GM12878 (cell line): ENCODE results near the gene OR13J1. TPM values are rescaled to one million over a fixed set of nuclear protein-coding genes. Genes with fewer than 3 reads are reported as not detected.
A peak's percentile ranks its signal among the peaks of the same experiment; 100 is the strongest.

ENCODE experiments used
- ATF3 ChIP-seq: IDR thresholded peaks from 2 replicates; pipeline ENCODE4 v1.6.1; 2011; ENCODE audit warnings: low read depth, mild to moderate bottlenecking, low read length, moderate library complexity, borderline replicate concordance; ENCODE audit errors: extremely low read depth
- CBX5 ChIP-seq: sonication (generic); IDR thresholded peaks from 2 replicates; pipeline ENCODE4 v1.6.1; 2016; ENCODE audit warnings: low read depth, moderate library complexity, mild to moderate bottlenecking, inconsistent platforms
- CHD1 ChIP-seq: IDR thresholded peaks from 2 replicates; pipeline ENCODE4 v1.6.1; 2012; ENCODE audit warnings: low read depth, low read length, improper control_type of control experiment
- CREB1 ChIP-seq: IDR thresholded peaks from 2 replicates; pipeline ENCODE4 v1.6.1; 2012; ENCODE audit warnings: low read depth, mild to moderate bottlenecking, inconsistent platforms
- CTCF ChIP-seq, 3 experiments: IDR thresholded peaks in 2 of 3; conservative IDR thresholded peaks in 1 of 3; 2 replicates each; pipeline ENCODE4 v1.5.1; 2011; ENCODE audit warnings: low read depth in 3 of 3, low read length in 3 of 3, mild to moderate bottlenecking in 3 of 3, control low read depth in 2 of 3, moderate library complexity in 2 of 3, inconsistent platforms in 1 of 3, mixed read lengths in 1 of 3; ENCODE audit not compliant: control insufficient read depth in 2 of 3, insufficient read depth in 1 of 3; ENCODE audit errors: extremely low read depth in 1 of 3
- ETV6 ChIP-seq, 2 experiments: fragments of 450-650 bp in 1 of 2; IDR thresholded peaks in 1 of 2; conservative IDR thresholded peaks in 1 of 2; 2 replicates each; pipeline ENCODE4 v1.6.1; 2014; ENCODE audit warnings: antibody characterized with exemption in 1 of 2, borderline replicate concordance in 1 of 2, low read depth in 1 of 2, mild to moderate bottlenecking in 1 of 2, moderate library complexity in 1 of 2
- EZH2 ChIP-seq: IDR thresholded peaks from 2 replicates; pipeline ENCODE4 v1.6.1; 2012; ENCODE audit warnings: low read depth, mild to moderate bottlenecking, control low read depth, inconsistent platforms, low read length, borderline replicate concordance; ENCODE audit not compliant: control insufficient read depth
- GABPA ChIP-seq: IDR thresholded peaks from 2 replicates; pipeline ENCODE4 v1.6.1; 2014; ENCODE audit warnings: antibody characterized with exemption, low read depth, mild to moderate bottlenecking, inconsistent platforms
- HDAC6 ChIP-seq: fragments of 200-600 bp; sonication (generic); IDR thresholded peaks from one replicate; pipeline ENCODE4 v1.8.0; 2017; ENCODE audit warnings: antibody characterized with exemption; ENCODE audit not compliant: unreplicated experiment
- HSF1 ChIP-seq: fragments of 150-350 bp; IDR thresholded peaks from 2 replicates; pipeline ENCODE4 v1.6.1; 2014; ENCODE audit warnings: mild to moderate bottlenecking, low read depth, low read length
- IKZF1 ChIP-seq: fragments of 450-650 bp; conservative IDR thresholded peaks from 2 replicates; pipeline ENCODE4 v1.6.1; 2017; ENCODE audit warnings: antibody characterized with exemption, mild to moderate bottlenecking
- KAT2A ChIP-seq: conservative IDR thresholded peaks from 2 replicates; pipeline ENCODE4 v1.6.1; 2011; ENCODE audit warnings: low read depth, low read length; ENCODE audit not compliant: control insufficient read depth
- NFYB ChIP-seq: IDR thresholded peaks from 2 replicates; pipeline ENCODE4 v1.6.1; 2011; ENCODE audit warnings: low read depth, mild to moderate bottlenecking, low read length, improper control_type of control experiment, moderate library complexity; ENCODE audit not compliant: insufficient read depth
- NR2C1 ChIP-seq: fragments of 450-650 bp; IDR thresholded peaks from 2 replicates; pipeline ENCODE4 v1.6.1; 2017; ENCODE audit warnings: antibody characterized with exemption, mild to moderate bottlenecking, moderate library complexity
- RFX5 ChIP-seq: IDR thresholded peaks from 2 replicates; pipeline ENCODE4 v1.6.1; 2011; ENCODE audit warnings: low read depth, low read length, improper control_type of control experiment
- SMARCA5 ChIP-seq: fragments of 450-650 bp; IDR thresholded peaks from 2 replicates; pipeline ENCODE4 v1.6.1; 2017; ENCODE audit warnings: mild to moderate bottlenecking
- SUZ12 ChIP-seq: fragments of 200-600 bp; sonication (generic); IDR thresholded peaks from one replicate; pipeline ENCODE4 v1.6.1; 2018; ENCODE audit warnings: antibody characterized with exemption, mild to moderate bottlenecking; ENCODE audit not compliant: unreplicated experiment
- YY1 ChIP-seq: IDR thresholded peaks from 2 replicates; pipeline ENCODE4 v1.6.1; 2011; ENCODE audit warnings: low read depth, mild to moderate bottlenecking, low read length
- ZBTB33 ChIP-seq: fragments of 450-650 bp; IDR thresholded peaks from 2 replicates; pipeline ENCODE4 v1.6.1; 2017; ENCODE audit warnings: mild to moderate bottlenecking
- ZNF687 ChIP-seq: fragments of 450-650 bp; IDR thresholded peaks from 2 replicates; pipeline ENCODE4 v1.6.1; 2017; ENCODE audit warnings: mild to moderate bottlenecking, moderate library complexity
- polyA plus RNA-seq, 11 experiments: library from polyadenylated mRNA; depleted of rRNA in 4 of 11; unstranded in 6 of 11; stranded (reverse) in 5 of 11; fragments of >200 nt; fragmentation: Nextera tagmentation in 4 of 11; fragmentation: Illumina TruSeq in 1 of 11; extraction: Ambion mirVana in 4 of 11; extraction: Trizol in 1 of 11; gene quantifications; 1 replicate in 1 of 11; 2 replicates in 10 of 11; pipeline versions ENCODE4 v1.2.1 to v1.2.3, GENCODE V29; 2011 to 2016; ENCODE audit warnings: inconsistent platforms in 2 of 11, missing spikeins in 2 of 11, low read depth in 1 of 11
- total RNA-seq, 4 experiments: library from RNA; depleted of rRNA in 3 of 4; stranded (reverse); fragments of >200 nt in 3 of 4; fragmentation: Illumina TruSeq in 1 of 4; extraction: Trizol in 1 of 4; gene quantifications; 2 replicates each; pipeline versions ENCODE4 v1.2.1 to v1.2.3, GENCODE V29; 2013 to 2021

OR13J1 gene
- total and polyA plus RNA-seq, 10 of the 15 experiments (the other 5 are each of a cell fraction or from before 2014, with no cell fraction given): not detected

- TF ChIP-seq ATF3 (no peak), YY1 (peak; percentile 40; the same call in 1 of the 2 replicates), CBX5 (no peak), CHD1 (no peak), NR2C1 (no peak), SUZ12 (no peak), ETV6 (conservative IDR thresholded peaks at IDR 0.05 in 1 of 2, IDR thresholded peaks at IDR 0.05 in 1 of 2; ENCODE audit: borderline replicate concordance in 1 of 2, low read depth in 1 of 2) (no peak), KAT2A (no peak), SMARCA5 (0 out of 2 replicates have a peak, but pooled peaks have one; percentile 62), ZBTB33 (0 out of 2 replicates have a peak, but pooled peaks have one; percentile 22), NFYB (no peak), ZNF687 (no peak), HSF1 (no peak), HDAC6 (no peak), IKZF1 (no peak), EZH2 (no peak), CTCF (IDR thresholded peaks at IDR 0.05 in 2 of 3, conservative IDR thresholded peaks at IDR 0.05 in 1 of 3; ENCODE audit: control insufficient read depth in 2 of 3, extremely low read depth in 1 of 3, insufficient read depth in 1 of 3, low read depth in 3 of 3, low read length in 3 of 3) (peak; percentile 72 to 90 (median 81)), RFX5 (no peak), GABPA (no peak), CREB1 (no peak)
These were observed 44.0 kb downstream of the OR13J1 start (continued) for GRCh38 chr9:35826071-35826701.
